Adrenal gland (tissue), 12 donors: ENCODE measurements around the gene ZMYND10. TPM values are rescaled to one million over a fixed set of nuclear protein-coding genes. Genes with fewer than 3 reads are reported as not detected.

Source experiments
- DNase-seq, 7 donors: peaks; one replicate each; pipeline ENCODE4 v3.0.0-alpha.2; 2019 to 2020
- H3K27ac ChIP-seq, 5 donors: fragments of 200-600 bp; sonication (generic) in 4 of 5; 1 replicate in 3 of 5; 2 replicates in 2 of 5; pipeline versions ENCODE4 v1.5.1 to v1.8.0; 2016 to 2020; ENCODE audit warnings: mild to moderate bottlenecking in 1 of 5
- H3K27me3 ChIP-seq: fragments of 200-600 bp; 2 replicates; pipeline ENCODE4 v1.8.0; 2021
- H3K36me3 ChIP-seq, 2 donors: fragments of 200-600 bp; replicated peaks in 1 of 2; 1 replicate in 1 of 2; 2 replicates in 1 of 2; pipeline versions ENCODE4 v1.5.1 to v1.8.0; 2018 to 2022
- H3K4me1 ChIP-seq, 2 donors: fragments of 200-600 bp; replicated peaks in 1 of 2; 1 replicate in 1 of 2; 2 replicates in 1 of 2; pipeline versions ENCODE4 v1.5.1 to v1.8.0; 2018 to 2021
- H3K4me3 ChIP-seq, 4 donors: fragments of 200-600 bp; sonication (generic) in 3 of 4; one replicate each; pipeline ENCODE4 v1.5.1; 2016 to 2018
- H3K9me3 ChIP-seq, 3 donors: fragments of 200-600 bp; sonication (generic) in 1 of 3; replicated peaks in 1 of 3; 1 replicate in 2 of 3; 2 replicates in 1 of 3; pipeline versions ENCODE4 v1.5.1 to v1.8.0; 2016 to 2021
- CTCF ChIP-seq, 6 experiments: fragments of 450-650 bp in 4 of 6; fragments of 200-600 bp in 2 of 6; sonication (generic) in 1 of 6; IDR thresholded peaks; 1 replicate in 5 of 6; 2 replicates in 1 of 6; pipeline versions ENCODE4 v1.5.1 to v1.8.0; 2016 to 2021; ENCODE audit warnings: antibody characterized with exemption in 6 of 6, mild to moderate bottlenecking in 2 of 6, moderate library complexity in 1 of 6
- POLR2A ChIP-seq, 2 donors: fragments of 450-650 bp; IDR thresholded peaks; one replicate each; pipeline ENCODE4 v1.6.1; 2017; ENCODE audit warnings: antibody characterized with exemption in 2 of 2, mild to moderate bottlenecking in 2 of 2, moderate library complexity in 1 of 2
- WGBS, 4 donors: extraction: QIAGEN DNeasy Blood & Tissue Kit in 2 of 4; methylation state at CpG; one replicate each; pipeline versions ENCODE4 v1.1.5 to v1.1.7; 2013 to 2017; 5-methylcytosine and 5-hydroxymethylcytosine counted together
- intact Hi-C, 2 donors: fragments of 100-400 bp; cut with DNase I; formaldehyde crosslinking; loops; one replicate each; pipeline versions ENCODE4 v1.14.1 to v1.15.0; 2022 to 2023
- polyA plus RNA-seq, 3 donors: library from polyadenylated mRNA; stranded (reverse); fragments of 200-250 nt in 2 of 3; fragments of 350-450 nt in 1 of 3; fragmentation: Illumina TruSeq in 1 of 3; extraction: RNeasy Lipid Tissue Mini Kit (QIAGEN cat#74804) in 1 of 3; gene quantifications; one replicate each; pipeline ENCODE4 v1.2.3, GENCODE V29; 2013 to 2014
- total RNA-seq, 9 donors: library from RNA; depleted of rRNA in 4 of 9; stranded (reverse); fragments of >200 nt in 4 of 9; fragments of 120-200 nt in 1 of 9; fragmentation: NEBNext Ultra II Directional in 1 of 9; extraction: Animal tissue kit (Norgen Biotek cat#: 25700) in 1 of 9; gene quantifications; one replicate each; pipeline versions ENCODE4 v1.1.0 to v1.2.4, GENCODE V29; 2013 to 2023
- donor health status: healthy with polysubstance abuse.
- donor health status: Bipolar disorder and iron deficiency.
- donor health status: DM: yes; HTN: yes; CAD: no.
- donor health status: DM: no; HTN: no; CAD: no.
- donor health status: DM: no; HTN: no; CAD: no.
- donor health status: DM: yes; HTN: yes; CAD: no.

Gene ZMYND10
- total and polyA plus RNA-seq, 12 donors = 0.11 to 1.9 (median 0.51) TPM; not detected in 4

GRCh38 chr3:50300681-50301254 lies 44.8 kb downstream of the ZMYND10 start:
- no peaks in the 10 kb centered on the region for H3K36me3 ChIP-seq
- no peaks in the 10 kb centered on the region for H3K27me3 ChIP-seq
- peak overlapping the region in 4 of 5 donors; percentile 91 to 95 (median 94) for H3K27ac ChIP-seq
- WGBS, 4 donors = 78 to 95% (median 94%) methylated on average over 5 to 6 of the region's 6 CpGs
- H3K4me1 ChIP-seq = peaks cover 26 to 48% of the 10 kb centered on the region in 2 donors
- no peak for TF ChIP-seq POLR2A (IDR thresholded peaks at IDR 0.05)
- TF ChIP-seq CTCF (IDR thresholded peaks at IDR 0.05) = no peak
- no peak overlapping the region for H3K4me3 ChIP-seq
- peak in 1 of 7 donors; percentile 37 for DNase-seq
- no peaks in the 10 kb centered on the region for H3K9me3 ChIP-seq
- intact Hi-C loops = no loop called here

DNA sequence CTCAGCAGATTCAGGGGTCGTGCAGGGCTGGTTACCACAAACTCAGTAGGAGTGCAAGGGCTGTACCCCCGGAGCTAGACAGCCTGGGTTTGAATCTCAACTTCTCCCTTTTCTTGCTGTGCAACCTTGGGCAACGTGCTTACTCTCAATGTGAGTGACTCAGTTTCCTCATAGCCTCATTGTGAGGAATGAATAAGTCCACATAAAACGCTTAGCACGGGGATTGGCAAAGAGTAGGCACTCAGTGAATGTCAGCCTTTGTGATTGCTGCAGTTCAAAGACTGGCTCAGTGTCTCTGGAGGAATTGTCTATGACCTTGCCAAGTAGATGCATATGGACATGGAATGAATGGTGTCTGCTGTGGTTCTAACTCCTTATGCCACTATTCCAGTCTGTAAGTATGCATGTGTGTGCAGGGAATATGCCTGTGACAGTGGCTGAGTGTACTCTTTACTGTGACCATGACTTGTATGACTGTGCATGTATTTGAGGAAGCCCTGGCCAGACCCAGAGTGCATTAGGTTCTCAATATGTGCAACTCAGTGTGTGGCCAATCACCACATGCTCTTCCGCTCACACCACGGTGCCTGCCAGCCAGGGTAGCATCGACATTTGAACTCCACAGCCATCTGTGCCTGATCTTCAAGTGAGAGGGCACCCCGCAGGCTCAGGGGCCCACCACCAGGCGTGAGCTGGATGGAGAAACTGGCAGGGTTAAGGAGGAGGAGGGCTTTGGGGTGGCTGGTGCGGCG lies 45.4 kb downstream of the ZMYND10 start:
- peak overlapping the region; percentile 75 to 95 (median 93) for H3K27ac ChIP-seq
- no peaks in the 10 kb centered on the region for H3K9me3 ChIP-seq
- H3K27me3 ChIP-seq = no peaks in the 10 kb centered on the region
- WGBS, 4 donors = 43 to 54% (median 44%) methylated on average over 11 to 12 of the region's 12 CpGs
- peak in 4 of 7 donors; percentile 36 to 69 (median 62) for DNase-seq
- intact Hi-C loops = no loop called here
- TF ChIP-seq CTCF (IDR thresholded peaks at IDR 0.05) (no peak), POLR2A (IDR thresholded peaks at IDR 0.05) (no peak)
- H3K36me3 ChIP-seq = no peaks in the 10 kb centered on the region
- peaks cover 26 to 48% of the 10 kb centered on the region in 2 donors for H3K4me1 ChIP-seq
- peak overlapping the region in 2 of 4 donors; percentile 26 to 52 for H3K4me3 ChIP-seq

DNA sequence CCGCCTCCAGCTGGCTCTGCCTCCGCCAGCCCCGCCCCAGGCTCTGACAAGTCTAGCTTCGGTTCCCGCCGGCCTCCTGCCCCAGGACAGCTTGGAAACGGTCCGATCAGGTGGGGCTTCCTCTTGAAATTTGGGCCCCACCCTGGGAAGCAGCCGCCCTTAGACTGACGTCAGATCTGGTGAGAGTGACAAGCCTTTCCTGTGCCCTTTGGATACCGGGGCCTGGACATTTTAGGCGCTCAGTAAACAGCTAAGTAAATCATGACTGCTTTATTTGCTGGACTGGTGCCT lies 45.9 kb downstream of the ZMYND10 start:
- no peaks in the 10 kb centered on the region for H3K27me3 ChIP-seq
- peak overlapping the region; percentile 75 to 95 (median 93) for H3K27ac ChIP-seq
- peak overlapping the region in 2 of 4 donors; percentile 26 to 52 for H3K4me3 ChIP-seq
- H3K36me3 ChIP-seq = no peaks in the 10 kb centered on the region
- intact Hi-C loops = no loop called here
- DNase-seq = no peak
- no peaks in the 10 kb centered on the region for H3K9me3 ChIP-seq
- WGBS, 4 donors = 0 to 1% (median 1%) methylated on average over 6 to 12 of the region's 12 CpGs
- TF ChIP-seq CTCF (IDR thresholded peaks at IDR 0.05) (no peak), POLR2A (IDR thresholded peaks at IDR 0.05) (no peak)
- H3K4me1 ChIP-seq = peaks cover 26 to 48% of the 10 kb centered on the region in 2 donors

DNA sequence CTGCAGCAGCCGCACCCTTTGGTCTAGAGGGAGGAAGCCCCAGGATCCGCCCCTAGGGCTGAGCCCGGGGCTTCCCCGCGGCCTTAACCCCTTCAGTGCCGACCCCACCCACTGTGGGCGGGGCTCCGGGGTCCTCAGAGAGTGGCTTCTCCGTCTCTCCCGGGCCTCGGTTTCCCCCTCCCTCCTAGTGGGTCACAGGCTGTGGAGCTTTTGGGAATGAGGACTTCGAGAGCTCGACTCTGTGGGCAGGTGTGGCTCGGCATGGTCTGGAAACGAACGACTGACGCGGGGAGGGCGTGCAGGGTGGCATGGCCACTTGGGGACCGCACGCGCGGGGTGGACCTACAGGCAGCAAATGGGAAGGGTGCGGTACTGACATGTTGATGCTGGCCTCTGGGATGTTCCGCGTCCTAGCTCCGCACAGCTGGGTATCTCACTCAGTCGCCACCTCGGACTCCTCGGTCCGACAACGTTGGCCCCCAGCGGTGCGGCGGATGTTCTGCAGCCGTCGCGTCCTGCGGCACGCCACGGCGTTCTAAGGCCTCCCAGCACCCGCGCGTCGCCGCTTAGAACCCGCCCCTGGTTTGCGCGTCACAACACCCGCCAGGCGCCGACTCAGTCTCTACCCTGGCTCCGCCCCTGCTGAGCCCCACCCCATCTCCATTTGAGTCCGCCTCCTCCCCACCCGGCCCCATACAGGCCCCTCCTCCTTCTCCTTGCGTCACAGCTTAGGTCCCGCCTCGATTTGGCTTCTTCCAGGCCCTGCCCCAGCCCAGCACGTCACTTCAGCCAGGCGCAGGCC lies 46.5 kb downstream of the ZMYND10 start, which contains the start of the genes HYAL3 and NAA80:
Gene HYAL3 (minus strand): TSS at position 570 of the 802 bp plus-strand sequence. CDS start 3,803 bp downstream, outside the sequence.
Gene NAA80 (minus strand): TSS at position 570 of the 802 bp plus-strand sequence. CDS start 1,942 bp downstream, outside the sequence.
- peak; percentile 99 to 100 (median 100) for DNase-seq
- TF ChIP-seq POLR2A (IDR thresholded peaks at IDR 0.05) = peak; percentile 89 to 97
- peak; percentile 16 to 69 (median 48) for TF ChIP-seq CTCF (IDR thresholded peaks at IDR 0.05)
- Histone ChIP-seq H3K4me1 (peaks cover 26 to 48% of the 10 kb centered on the region in 2 donors), H3K36me3 (no peaks in the 10 kb centered on the region), H3K27me3 (no peaks in the 10 kb centered on the region), H3K4me3 (peak within 1 kb of the TSS in 3 of 4 donors; percentile 22 to 59 (median 37)), H3K27ac (peak within 1 kb of the TSS; percentile 75 to 95 (median 93)), H3K9me3 (no peaks in the 10 kb centered on the region)
- 0 to 1% (median 1%) methylated on average over 17 to 61 of the region's 61 CpGs for WGBS, 4 donors
- intact Hi-C loops = no loop called here
